ENCODE results near the gene BOD1L1. TPM values are rescaled to one million over a fixed set of nuclear protein-coding genes. Genes with fewer than 3 reads are reported as not detected.

Gene BOD1L1
- total RNA-seq, 2 donors from 2014 or later = 25.9 to 53.1 TPM

DNA sequence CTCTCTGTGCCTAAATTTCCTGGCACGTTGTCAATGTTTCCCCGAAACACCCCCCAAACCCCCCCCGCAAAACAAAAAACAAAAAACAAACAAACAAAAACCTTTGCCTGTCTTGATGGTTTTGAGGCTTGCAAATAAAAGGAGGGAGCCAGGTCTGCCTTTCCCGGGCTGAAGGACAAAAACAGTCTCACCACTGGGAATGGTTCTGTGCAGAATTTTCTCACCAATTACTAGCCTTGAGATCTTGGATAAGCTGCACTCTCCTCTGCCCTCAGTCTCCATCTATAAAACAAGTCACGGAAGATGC is 98.8 kb downstream of the BOD1L1 start:
- TF ChIP-seq, protein P1, sequence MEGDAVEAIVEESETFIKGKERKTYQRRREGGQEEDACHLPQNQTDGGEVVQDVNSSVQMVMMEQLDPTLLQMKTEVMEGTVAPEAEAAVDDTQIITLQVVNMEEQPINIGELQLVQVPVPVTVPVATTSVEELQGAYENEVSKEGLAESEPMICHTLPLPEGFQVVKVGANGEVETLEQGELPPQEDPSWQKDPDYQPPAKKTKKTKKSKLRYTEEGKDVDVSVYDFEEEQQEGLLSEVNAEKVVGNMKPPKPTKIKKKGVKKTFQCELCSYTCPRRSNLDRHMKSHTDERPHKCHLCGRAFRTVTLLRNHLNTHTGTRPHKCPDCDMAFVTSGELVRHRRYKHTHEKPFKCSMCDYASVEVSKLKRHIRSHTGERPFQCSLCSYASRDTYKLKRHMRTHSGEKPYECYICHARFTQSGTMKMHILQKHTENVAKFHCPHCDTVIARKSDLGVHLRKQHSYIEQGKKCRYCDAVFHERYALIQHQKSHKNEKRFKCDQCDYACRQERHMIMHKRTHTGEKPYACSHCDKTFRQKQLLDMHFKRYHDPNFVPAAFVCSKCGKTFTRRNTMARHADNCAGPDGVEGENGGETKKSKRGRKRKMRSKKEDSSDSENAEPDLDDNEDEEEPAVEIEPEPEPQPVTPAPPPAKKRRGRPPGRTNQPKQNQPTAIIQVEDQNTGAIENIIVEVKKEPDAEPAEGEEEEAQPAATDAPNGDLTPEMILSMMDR (IDR thresholded peaks at IDR 0.05) = no peak
- H3K9me3 ChIP-seq = peaks cover 13% of the 10 kb centered on the region
- H3K36me3 ChIP-seq = no peaks in the 10 kb centered on the region
- ATAC-seq (ENCODE audit: insufficient number of reproducible peaks, low FRiP score, low read depth) (no peak), DNase-seq (ENCODE audit: low spot score) (no peak)
- H3K27ac ChIP-seq = no peak overlapping the region
- H3K4me3 ChIP-seq = no peak overlapping the region
- H3K4me1 ChIP-seq (ENCODE audit: control insufficient read depth in 1 of 2, low read depth in 2 of 2) = peaks cover 6 to 15% of the 10 kb centered on the region in 2 donors
- H3K27me3 ChIP-seq (replicated peaks; ENCODE audit: insufficient read depth) = peaks cover 18% of the 10 kb centered on the region

DNA sequence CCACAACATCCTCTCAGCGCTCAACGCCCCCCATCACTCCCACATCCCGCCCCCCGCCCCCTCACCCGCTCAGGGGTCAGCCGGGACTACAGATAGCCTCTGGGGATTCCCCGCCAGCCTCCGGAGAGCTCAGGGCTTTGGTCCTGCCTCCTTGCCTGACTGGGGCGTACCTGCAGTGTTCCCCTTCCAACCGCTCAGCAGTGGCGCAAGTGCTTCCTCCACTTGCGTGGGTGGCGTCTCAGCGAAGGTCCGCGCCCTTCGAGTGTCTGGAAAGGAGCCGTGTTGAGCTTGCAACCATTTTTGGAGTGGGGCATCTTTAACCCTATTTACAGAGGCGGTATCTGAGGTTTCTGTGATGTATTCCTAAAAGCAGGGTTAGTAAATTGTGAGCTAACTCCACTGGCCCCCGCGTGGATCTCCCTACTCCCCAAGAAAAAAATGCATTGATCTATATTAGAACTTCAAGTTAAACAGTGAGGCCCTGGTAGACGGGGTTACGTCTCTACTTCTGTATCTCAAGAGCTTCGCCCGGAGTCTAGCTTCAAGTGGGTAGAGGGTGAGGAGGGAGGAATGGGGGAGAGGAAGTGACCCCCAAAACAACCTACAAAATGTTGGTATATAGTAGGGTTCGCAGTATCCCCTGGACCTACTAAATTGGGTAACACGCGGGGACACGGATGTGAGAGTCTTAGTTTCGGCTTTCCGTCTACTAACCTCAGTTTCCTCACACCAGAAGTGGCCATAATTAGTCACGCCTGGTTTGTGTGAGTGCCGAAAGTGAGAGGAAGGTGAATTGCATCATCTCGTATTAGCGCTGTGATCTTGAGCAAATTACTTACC is 99.3 kb downstream of the BOD1L1 start:
- Histone ChIP-seq H3K27me3 (replicated peaks; ENCODE audit: insufficient read depth) (peaks cover 18% of the 10 kb centered on the region), H3K4me3 (no peak overlapping the region), H3K4me1 (ENCODE audit: control insufficient read depth in 1 of 2, low read depth in 2 of 2) (peaks cover 6 to 17% of the 10 kb centered on the region in 2 donors), H3K27ac (no peak overlapping the region), H3K9me3 (peaks cover 13% of the 10 kb centered on the region), H3K36me3 (no peaks in the 10 kb centered on the region)
- TF ChIP-seq, protein P1 (IDR thresholded peaks at IDR 0.05) = no peak
- DNase-seq (ENCODE audit: low spot score) = no peak
- ATAC-seq (ENCODE audit: insufficient number of reproducible peaks, low FRiP score, low read depth) = no peak

DNA sequence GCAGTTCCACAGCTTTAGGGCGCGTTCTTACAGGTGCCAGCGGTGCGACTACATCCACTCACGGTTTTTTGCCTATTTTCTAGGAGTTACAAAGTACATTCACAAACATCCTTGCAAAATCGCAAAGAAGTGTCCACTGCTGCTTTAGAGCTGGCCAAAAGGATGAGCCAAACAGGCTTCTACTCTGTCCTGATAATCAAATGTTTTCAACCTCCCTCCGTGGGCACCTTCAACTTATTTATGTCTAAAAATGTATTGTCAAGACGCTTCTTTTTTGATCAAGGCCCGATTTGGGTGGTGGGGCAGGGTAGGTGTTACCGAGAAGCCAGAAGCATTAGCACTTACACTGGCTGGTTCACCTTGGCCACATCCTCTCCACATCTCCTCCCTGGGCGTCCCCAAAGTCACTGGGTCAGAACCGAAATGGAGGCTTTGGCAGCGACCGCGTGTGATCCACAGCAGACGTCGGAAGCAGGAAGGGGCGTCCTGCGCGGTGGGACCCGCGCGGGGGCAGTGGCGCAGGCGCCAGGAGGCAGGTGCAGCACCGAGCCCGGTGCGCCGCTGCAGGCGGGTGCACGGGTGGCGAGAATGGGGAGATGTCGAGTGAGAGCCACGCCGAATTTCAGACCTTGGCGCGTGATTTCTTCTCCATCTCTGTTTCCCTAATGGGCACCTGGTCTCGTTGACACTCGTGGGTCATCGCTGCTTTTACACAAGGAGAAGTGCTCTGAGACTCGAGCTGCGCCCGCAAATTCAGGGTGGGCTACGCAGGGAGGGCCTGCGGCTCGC is 100.1 kb downstream of the BOD1L1 start:
- Histone ChIP-seq H3K4me1 (ENCODE audit: control insufficient read depth in 1 of 2, low read depth in 2 of 2) (peaks cover 6 to 25% of the 10 kb centered on the region in 2 donors), H3K27me3 (replicated peaks; ENCODE audit: insufficient read depth) (peaks cover 18% of the 10 kb centered on the region), H3K9me3 (peaks cover 13% of the 10 kb centered on the region), H3K4me3 (no peak overlapping the region), H3K36me3 (no peaks in the 10 kb centered on the region), H3K27ac (no peak overlapping the region)
- DNase-seq (ENCODE audit: low spot score) (no peak), ATAC-seq (ENCODE audit: insufficient number of reproducible peaks, low FRiP score, low read depth) (no peak)
- TF ChIP-seq, protein P1 (IDR thresholded peaks at IDR 0.05) = no peak

DNA sequence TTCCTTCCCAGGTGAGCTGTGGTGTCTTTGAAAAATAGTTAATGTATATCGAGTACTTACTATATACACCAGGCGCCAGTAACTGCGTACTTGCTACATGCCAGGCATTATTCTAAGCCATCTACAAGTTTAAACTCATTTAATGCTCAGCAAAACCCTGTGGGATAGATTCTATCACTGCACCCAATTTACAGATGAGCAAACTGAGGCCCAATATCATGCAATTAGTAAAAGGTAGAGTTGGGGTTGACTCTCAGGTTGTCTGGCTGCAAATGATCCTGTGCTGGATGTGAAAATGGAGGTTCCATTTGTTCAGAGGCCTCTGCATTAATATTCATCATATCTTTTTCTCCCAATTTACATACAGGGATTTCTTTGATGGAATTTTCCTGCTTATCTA is 100.9 kb downstream of the BOD1L1 start:
- no peak for DNase-seq (ENCODE audit: low spot score)
- no peaks in the 10 kb centered on the region for H3K36me3 ChIP-seq
- H3K9me3 ChIP-seq = peaks cover 13% of the 10 kb centered on the region
- no peak for ATAC-seq (ENCODE audit: insufficient number of reproducible peaks, low FRiP score, low read depth)
- no peak overlapping the region for H3K4me3 ChIP-seq
- H3K27ac ChIP-seq = no peak overlapping the region
- H3K27me3 ChIP-seq (replicated peaks; ENCODE audit: insufficient read depth) = peaks cover 18% of the 10 kb centered on the region
- TF ChIP-seq, protein P1 (IDR thresholded peaks at IDR 0.05) = no peak
- H3K4me1 ChIP-seq (ENCODE audit: control insufficient read depth in 1 of 2, low read depth in 2 of 2) = peaks cover 6 to 29% of the 10 kb centered on the region in 2 donors

DNA sequence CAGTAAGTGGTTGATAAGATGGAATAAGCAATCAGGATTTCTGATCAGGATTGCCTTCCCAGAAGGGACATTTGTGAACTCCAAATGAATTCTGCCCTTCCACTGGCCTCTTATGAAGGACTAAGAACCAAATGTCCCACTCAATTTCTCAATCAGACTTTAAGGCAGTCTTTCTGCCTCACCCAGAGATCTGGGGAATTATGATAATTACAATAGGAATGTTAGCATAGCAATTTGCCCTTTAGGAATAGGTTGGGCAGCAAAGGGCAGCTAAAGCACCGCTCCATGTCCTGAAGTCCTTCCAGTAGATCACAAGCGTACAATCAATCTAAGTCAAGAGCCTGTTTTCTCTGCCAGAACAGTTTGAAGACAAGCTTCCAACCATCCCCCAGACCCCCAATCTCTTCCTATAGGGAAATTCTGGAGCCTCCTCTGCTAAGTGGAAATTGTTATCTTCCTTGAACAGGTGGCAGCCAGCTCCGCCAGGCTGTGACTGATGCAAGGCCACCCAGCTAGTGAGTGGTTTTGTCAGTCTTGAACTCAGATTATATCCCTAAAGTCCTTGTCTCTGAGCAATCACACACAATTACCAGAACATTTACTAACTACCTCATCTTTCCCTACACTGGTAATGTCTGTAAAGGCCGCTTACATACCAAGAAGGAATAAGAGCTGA is 101.8 kb downstream of the BOD1L1 start:
- peaks cover 3 to 29% of the 10 kb centered on the region in 2 donors for H3K4me1 ChIP-seq (ENCODE audit: control insufficient read depth in 1 of 2, low read depth in 2 of 2)
- H3K27ac ChIP-seq = no peak overlapping the region

More for the DNA sequence above, 101.8 kb downstream of the BOD1L1 start:
- TF ChIP-seq, protein P1 (IDR thresholded peaks at IDR 0.05) = no peak
- H3K36me3 ChIP-seq = no peaks in the 10 kb centered on the region
- H3K4me3 ChIP-seq = no peak overlapping the region
- no peak for ATAC-seq (ENCODE audit: insufficient number of reproducible peaks, low FRiP score, low read depth)
- no peak for DNase-seq (ENCODE audit: low spot score)
- peaks cover 15% of the 10 kb centered on the region for H3K27me3 ChIP-seq (replicated peaks; ENCODE audit: insufficient read depth)
- peaks cover 13% of the 10 kb centered on the region for H3K9me3 ChIP-seq
